GM12878 (cell line): ENCODE results near the gene SYK. TPM values are rescaled to one million over a fixed set of nuclear protein-coding genes. Genes with fewer than 3 reads are reported as not detected.
A peak's percentile ranks its signal among the peaks of the same experiment; 100 is the strongest.

Source experiments
- ATAC-seq: fragments of 200-7000 bp; cut with Tn5 transposase; 3 replicates; pipeline ENCODE4 v1.9.1; 2020; ENCODE audit warnings: mild to moderate bottlenecking, moderate library complexity
- BruUV-seq: library from RNA; stranded (reverse); fragments of 400-500 nt; replicated peaks from 2 replicates; lab custom pipeline; 2021; lab: Mats Ljungman, UMichigan
- CTCF ChIA-PET: fragments of 300-600 bp; sonication (Branson Sonifier 250); formaldehyde crosslinking; extraction: SDS; loops from one replicate; lab custom pipeline; 2021; ENCODE audit warnings: inconsistent platforms; lab: Yijun Ruan, JAX
- POLR2A ChIA-PET: fragments of 350-600 bp; formaldehyde crosslinking; extraction: SDS; loops from one replicate; lab custom pipeline; 2021; ENCODE audit warnings: inconsistent platforms; lab: Charles Lee
- RAD21 ChIA-PET: fragments of 300-600 bp; sonication (Branson Sonifier 250); formaldehyde crosslinking; loops from one replicate; lab custom pipeline; 2023; ENCODE audit warnings: antibody characterized with exemption; ENCODE audit not compliant: unreplicated experiment; lab: Charles Lee
- SMC1A ChIA-PET: fragments of 300-600 bp; sonication (Branson Sonifier 250); formaldehyde crosslinking; loops from one replicate; lab custom pipeline; 2023; ENCODE audit not compliant: unreplicated experiment, uncharacterized antibody; lab: Charles Lee
- DNase-seq: peaks from one replicate; pipeline ENCODE4 v3.0.0-alpha.2; 2011; ENCODE audit warnings: low read depth, low spot score
- FAIRE-seq: peaks from 3 replicates; lab custom pipeline; 2011; peaks lifted over from hg19 to GRCh38; lab: Jason Lieb, UNC
- H2AFZ ChIP-seq: 2 replicates; pipeline ENCODE4 v1.6.0; 2011; ENCODE audit warnings: low read depth, low read length, control low read depth; ENCODE audit not compliant: control insufficient read depth
- H3K27ac ChIP-seq: 2 replicates; pipeline ENCODE4 v1.5.1; 2011; ENCODE audit warnings: control low read depth; ENCODE audit not compliant: control insufficient read depth, insufficient read depth
- H3K27me3 ChIP-seq, 2 experiments: replicated peaks in 1 of 2; 2 replicates each; pipeline versions ENCODE4 v1.6.0 to v1.6.1; 2011; ENCODE audit warnings: low read length in 1 of 2; ENCODE audit not compliant: control insufficient read depth in 2 of 2, insufficient read depth in 2 of 2
- H3K36me3 ChIP-seq, 2 experiments: 2 replicates each; pipeline ENCODE4 v1.5.1; 2011; ENCODE audit warnings: low read length in 1 of 2; ENCODE audit not compliant: control insufficient read depth in 2 of 2, insufficient read depth in 2 of 2
- H3K4me1 ChIP-seq: 2 replicates; pipeline ENCODE4 v1.6.1; 2011; ENCODE audit warnings: mild to moderate bottlenecking, low read length, moderate library complexity, mixed read lengths; ENCODE audit not compliant: control insufficient read depth, insufficient read depth
- H3K4me2 ChIP-seq: 2 replicates; pipeline ENCODE4 v1.6.0; 2011; ENCODE audit warnings: control low read depth; ENCODE audit not compliant: control insufficient read depth, insufficient read depth
- H3K4me3 ChIP-seq: fragments of 200-600 bp; sonication (generic); 2 replicates; pipeline ENCODE4 v1.5.1; 2016
- H3K79me2 ChIP-seq: 2 replicates; pipeline ENCODE4 v1.6.0; 2011; ENCODE audit warnings: low read length; ENCODE audit not compliant: control insufficient read depth, insufficient read depth
- H3K9ac ChIP-seq: 2 replicates; pipeline ENCODE4 v1.8.0; 2011; ENCODE audit warnings: low read length, control low read depth, mixed read lengths; ENCODE audit not compliant: control insufficient read depth, insufficient read depth
- H3K9me3 ChIP-seq: replicated peaks from 3 replicates; pipeline ENCODE4 v1.5.1; 2011; ENCODE audit warnings: mild to moderate bottlenecking, low read length; ENCODE audit not compliant: control insufficient read depth, insufficient read depth
- H4K20me1 ChIP-seq: 2 replicates; pipeline ENCODE4 v1.6.0; 2011; ENCODE audit not compliant: control insufficient read depth, insufficient read depth
- CHD4 ChIP-seq: fragments of 200-600 bp; sonication (generic); IDR thresholded peaks from 2 replicates; pipeline ENCODE4 v1.6.1; 2016; ENCODE audit warnings: mild to moderate bottlenecking
- CREM ChIP-seq: IDR thresholded peaks from 2 replicates; pipeline ENCODE4 v1.6.1; 2014; ENCODE audit warnings: antibody characterized with exemption, low read depth
- E2F8 ChIP-seq: fragments of 450-650 bp; IDR thresholded peaks from 2 replicates; pipeline ENCODE4 v1.6.1; 2018; ENCODE audit warnings: mild to moderate bottlenecking, low read depth, moderate library complexity; ENCODE audit not compliant: partially characterized antibody
- FOXK2 ChIP-seq: fragments of 450-650 bp; IDR thresholded peaks from 2 replicates; pipeline ENCODE4 v1.6.1; 2017; ENCODE audit warnings: mild to moderate bottlenecking, moderate library complexity
- LARP7 ChIP-seq: fragments of 450-650 bp; IDR thresholded peaks from 2 replicates; pipeline ENCODE4 v1.6.1; 2017; ENCODE audit warnings: mild to moderate bottlenecking
- MYC ChIP-seq: IDR thresholded peaks from 2 replicates; pipeline ENCODE4 v1.6.1; 2011; ENCODE audit warnings: mild to moderate bottlenecking, low read length, moderate library complexity, inconsistent platforms; ENCODE audit not compliant: insufficient read depth, insufficient replicate concordance, insufficient read length, severe bottlenecking
- PBX3 ChIP-seq: IDR thresholded peaks from 2 replicates; pipeline ENCODE4 v1.6.1; 2011; ENCODE audit warnings: mild to moderate bottlenecking, low read depth, low read length, moderate library complexity; ENCODE audit not compliant: insufficient replicate concordance
- RAD51 ChIP-seq: fragments of 450-650 bp; IDR thresholded peaks from 2 replicates; pipeline ENCODE4 v1.6.1; 2016; ENCODE audit warnings: moderate library complexity, mild to moderate bottlenecking, inconsistent platforms
- SIX5 ChIP-seq: IDR thresholded peaks from 2 replicates; pipeline ENCODE4 v1.6.1; 2011; ENCODE audit warnings: mild to moderate bottlenecking, low read depth, low read length, moderate library complexity; ENCODE audit not compliant: severe bottlenecking
- SMAD5 ChIP-seq: IDR thresholded peaks from 2 replicates; pipeline ENCODE4 v1.6.1; 2016; ENCODE audit warnings: antibody characterized with exemption, low read depth
- SUPT20H ChIP-seq: IDR thresholded peaks from 2 replicates; pipeline ENCODE4 v1.6.1; 2011; ENCODE audit warnings: low read depth, mild to moderate bottlenecking, low read length, moderate library complexity, borderline replicate concordance; ENCODE audit not compliant: control insufficient read depth
- TCF12 ChIP-seq: IDR thresholded peaks from 2 replicates; pipeline ENCODE4 v1.6.1; 2011; ENCODE audit warnings: low read depth, mild to moderate bottlenecking, low read length
- ZZZ3 ChIP-seq: IDR thresholded peaks from 2 replicates; pipeline ENCODE4 v1.6.1; 2011; ENCODE audit warnings: low read depth; ENCODE audit not compliant: control insufficient read depth, insufficient read length
- WGBS: methylation state at CpG from one replicate; pipeline ENCODE4 v1.1.6; 2016; ENCODE audit warnings: low lambda C conversion rate; ENCODE audit not compliant: insufficient replicate concordance, insufficient coverage; ENCODE audit errors: missing lambda C conversion rate; 5-methylcytosine and 5-hydroxymethylcytosine counted together
- in situ Hi-C: fragments of 300-500 bp; cut with MboI; formaldehyde crosslinking; loops from 9 replicates; pipeline ENCODE4 v1.14.3; 2018; ENCODE audit warnings: mixed read lengths
- intact Hi-C: fragments of 100-400 bp; cut with micrococcal nuclease; formaldehyde crosslinking; loops from one replicate; pipeline ENCODE4 v1.14.2; 2022; ENCODE audit not compliant: unreplicated experiment
- polyA plus RNA-seq, 11 experiments: library from polyadenylated mRNA; depleted of rRNA in 4 of 11; unstranded in 6 of 11; stranded (reverse) in 5 of 11; fragments of >200 nt; fragmentation: Nextera tagmentation in 4 of 11; fragmentation: Illumina TruSeq in 1 of 11; extraction: Ambion mirVana in 4 of 11; extraction: Trizol in 1 of 11; gene quantifications; 1 replicate in 1 of 11; 2 replicates in 10 of 11; pipeline versions ENCODE4 v1.2.1 to v1.2.3, GENCODE V29; 2011 to 2016; ENCODE audit warnings: inconsistent platforms in 2 of 11, missing spikeins in 2 of 11, low read depth in 1 of 11
- total RNA-seq, 4 experiments: library from RNA; depleted of rRNA in 3 of 4; stranded (reverse); fragments of >200 nt in 3 of 4; fragmentation: Illumina TruSeq in 1 of 4; extraction: Trizol in 1 of 4; gene quantifications; 2 replicates each; pipeline versions ENCODE4 v1.2.1 to v1.2.3, GENCODE V29; 2013 to 2021
- TF ChIP-seq, protein P1 (sequence below): fragments of 450-650 bp; IDR thresholded peaks from 2 replicates; pipeline ENCODE4 v1.6.1; 2014; ENCODE audit warnings: mild to moderate bottlenecking

The SYK gene
- total and polyA plus RNA-seq, 10 of the 15 experiments (the other 5 are each of a cell fraction or from before 2014, with no cell fraction given) = 6.5 to 135 (median 68.8) TPM

DNA sequence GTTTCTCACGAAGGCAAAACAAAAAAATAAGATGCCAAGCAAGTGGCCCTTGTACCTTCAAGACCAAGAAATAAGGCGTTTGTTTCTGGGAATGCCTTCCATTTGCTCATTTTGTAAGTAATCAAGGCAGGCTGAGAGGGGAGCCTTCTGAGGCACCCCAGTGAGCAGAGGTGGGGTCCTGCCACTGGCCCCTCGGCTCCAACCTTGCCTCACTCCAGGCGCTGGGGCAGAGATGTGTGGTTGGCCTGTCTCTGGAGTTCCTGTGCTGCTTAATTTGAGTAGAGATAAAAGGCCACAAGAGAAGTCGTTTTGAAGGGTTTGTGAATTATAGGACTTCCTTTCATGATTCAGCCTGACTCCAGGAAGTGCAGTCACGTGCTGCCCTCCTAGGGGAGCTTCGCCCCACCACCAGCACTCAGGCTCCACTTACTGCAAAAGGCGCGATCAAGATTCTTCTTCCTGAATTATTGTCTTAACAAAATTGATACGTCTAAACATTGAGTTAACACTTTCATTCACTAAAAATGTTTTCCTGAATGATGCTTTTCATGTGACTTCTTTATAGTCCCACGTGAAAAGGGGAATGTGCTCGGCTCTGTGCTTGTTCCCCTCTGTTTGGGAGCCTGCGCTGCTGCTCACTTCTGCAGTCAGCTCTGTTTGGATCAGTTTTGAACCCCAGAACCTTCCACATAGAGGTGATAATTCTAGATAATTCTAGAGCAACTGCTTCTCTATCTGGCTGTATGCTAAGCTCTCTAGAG lies 13.7 kb downstream of the SYK start (continued):
- no peak for TF ChIP-seq SUPT20H
- TF ChIP-seq RAD51 = peak; percentile 31; the same call in 1 of the 2 replicates
- no peak for TF ChIP-seq SIX5
- TF ChIP-seq, protein P1, sequence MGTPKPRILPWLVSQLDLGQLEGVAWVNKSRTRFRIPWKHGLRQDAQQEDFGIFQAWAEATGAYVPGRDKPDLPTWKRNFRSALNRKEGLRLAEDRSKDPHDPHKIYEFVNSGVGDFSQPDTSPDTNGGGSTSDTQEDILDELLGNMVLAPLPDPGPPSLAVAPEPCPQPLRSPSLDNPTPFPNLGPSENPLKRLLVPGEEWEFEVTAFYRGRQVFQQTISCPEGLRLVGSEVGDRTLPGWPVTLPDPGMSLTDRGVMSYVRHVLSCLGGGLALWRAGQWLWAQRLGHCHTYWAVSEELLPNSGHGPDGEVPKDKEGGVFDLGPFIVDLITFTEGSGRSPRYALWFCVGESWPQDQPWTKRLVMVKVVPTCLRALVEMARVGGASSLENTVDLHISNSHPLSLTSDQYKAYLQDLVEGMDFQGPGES = no peak
- TF ChIP-seq CHD4 = no peak

- WGBS = 87% methylated on average over 4 of the region's 4 CpGs
- no peaks in the 10 kb centered on the region for H4K20me1 ChIP-seq
- BruUV-seq = no TSS peak
- TF ChIP-seq TCF12 (no peak), ZZZ3 (no peak), E2F8 (no peak), LARP7 (no peak), PBX3 (no peak), CREM (no peak), FOXK2 (no peak), SMAD5 (no peak), MYC (no peak)
- TF ChIP-seq, protein P1 = no peak
Measured at GRCh38 chr9:90815944-90816357, 14.3 kb downstream of the SYK start.

More at GRCh38 chr9:90815944-90816357, 14.3 kb downstream of the SYK start:
- H3K27me3 ChIP-seq = no peaks in the 10 kb centered on the region
- H3K4me2 ChIP-seq = peak overlapping the region; percentile 32
- peak overlapping the region; percentile 29; the same call in 1 of the 2 replicates for H3K4me3 ChIP-seq
- in situ Hi-C loops (no loop called here), intact Hi-C loops (no loop called here)
- H3K36me3 ChIP-seq = peaks cover 0 to 5% of the 10 kb centered on the region in 2 experiments; a peak in 1 of 4 replicates
- peak overlapping the region; percentile 21; the same call in 1 of the 2 replicates for H2AFZ ChIP-seq
- no peak for ATAC-seq
- ChIA-PET RAD21 (interaction anchor here (0.6 to 1.7 kb wide), 2 partner anchors 12 kb away, joined by 3 to 4 read pairs; no protein-coding TSS in a partner anchor), POLR2A (no interaction called here), SMC1A (interaction anchor here (0.9 kb wide), 1 partner anchor 10 kb away, joined by 4 read pairs; no protein-coding TSS in a partner anchor), CTCF (interaction anchor here (0.6 to 2.2 kb wide), 2 partner anchors 10 to 15 kb away, joined by 3 to 5 read pairs; no protein-coding TSS in a partner anchor)
- peaks cover 28% of the 10 kb centered on the region for H3K79me2 ChIP-seq
- DNase-seq = no peak
- H3K9me3 ChIP-seq = peaks cover 8% of the 10 kb centered on the region; the same call in 2 of the 3 replicates
- H3K27ac ChIP-seq = peak overlapping the region; percentile 5; the same call in 1 of the 2 replicates
- FAIRE-seq = no peak
- H3K4me1 ChIP-seq = peaks cover 32% of the 10 kb centered on the region
- no peak overlapping the region for H3K9ac ChIP-seq
